MCF 10A (cell line): ENCODE measurements around the gene FOXO4. TPM values are rescaled to one million over a fixed set of nuclear protein-coding genes. Genes with fewer than 3 reads are reported as not detected.

Experiments
- BruUV-seq: library from RNA; stranded (reverse); fragments of 400-500 nt; replicated peaks from 2 replicates; lab custom pipeline; 2021; lab: Mats Ljungman, UMichigan
- CTCF ChIA-PET: fragments of 300-600 bp; sonication (Branson Sonifier 250); formaldehyde crosslinking; extraction: SDS; loops from one replicate; lab custom pipeline; 2021; ENCODE audit warnings: antibody characterized with exemption, inconsistent platforms; lab: Yijun Ruan, JAX
- POLR2A ChIA-PET: fragments of 300-600, 350-650 bp; sonication (Branson Sonifier 250); formaldehyde crosslinking; extraction: SDS; loops from one replicate; lab custom pipeline; 2020; ENCODE audit warnings: antibody characterized with exemption, inconsistent platforms; lab: Yijun Ruan, JAX
- DNase-seq: peaks from one replicate; pipeline ENCODE4 v3.0.0-alpha.2; 2018; ENCODE audit not compliant: unreplicated experiment
- H3K27ac Mint-ChIP-seq: one replicate; pipeline ENCODE4 v1.8.0; 2022; ENCODE audit warnings: mild to moderate bottlenecking, low read depth, mixed read lengths; ENCODE audit not compliant: unreplicated experiment
- H3K27me3 Mint-ChIP-seq: one replicate; pipeline ENCODE4 v1.8.0; 2022; ENCODE audit warnings: mixed read lengths; ENCODE audit not compliant: insufficient read depth, unreplicated experiment
- H3K36me3 Mint-ChIP-seq: one replicate; pipeline ENCODE4 v1.8.0; 2022; ENCODE audit warnings: mild to moderate bottlenecking, moderate library complexity, mixed read lengths; ENCODE audit not compliant: insufficient read depth, unreplicated experiment
- H3K4me1 Mint-ChIP-seq: one replicate; pipeline ENCODE4 v1.8.0; 2022; ENCODE audit warnings: mixed read lengths; ENCODE audit not compliant: insufficient read depth, unreplicated experiment
- H3K4me3 Mint-ChIP-seq: one replicate; pipeline ENCODE4 v1.8.0; 2022; ENCODE audit warnings: mild to moderate bottlenecking, moderate library complexity, mixed read lengths; ENCODE audit not compliant: unreplicated experiment
- H3K9me3 Mint-ChIP-seq: one replicate; pipeline ENCODE4 v1.8.0; 2022; ENCODE audit warnings: mixed read lengths; ENCODE audit not compliant: unreplicated experiment
- CTCF ChIP-seq: fragments of 200-600 bp; IDR thresholded peaks from one replicate; pipeline ENCODE4 v1.8.0; 2022; ENCODE audit warnings: antibody characterized with exemption, mild to moderate bottlenecking; ENCODE audit not compliant: unreplicated experiment
- intact Hi-C: fragments of 100-400 bp; cut with micrococcal nuclease; formaldehyde crosslinking; loops from 2 replicates; pipeline ENCODE4 v1.14.1; 2022
- total RNA-seq: library from RNA; stranded (reverse); gene quantifications from 2 replicates; pipeline ENCODE4 v1.2.3, GENCODE V29; 2022

The FOXO4 gene
- total RNA-seq, 1 experiment from 2014 or later: 6.4 TPM

GRCh38 chrX:71128915-71129765 lies 33.5 kb downstream of the FOXO4 start:
- H3K27me3 Mint-ChIP-seq: peaks cover 68% of the 10 kb centered on the region
- no peak overlapping the region for H3K27ac Mint-ChIP-seq
- no peak overlapping the region for H3K4me3 Mint-ChIP-seq
- peak; percentile 72 for TF ChIP-seq CTCF
- ChIA-PET CTCF (interaction anchor here (0.6 to 2.3 kb wide), 23 partner anchors 9 to 364 kb away, joined by 3 to 14 read pairs (median 4); partner anchors contain the start of gene IL2RG), POLR2A (interaction anchor here (0.6 to 1.0 kb wide), 2 partner anchors 10 to 62 kb away, joined by 3 read pairs; partner anchors contain the start of genes MED12 and SNX12)
- H3K4me1 Mint-ChIP-seq: peaks cover 8% of the 10 kb centered on the region
- DNase-seq: peak; percentile 60
- intact Hi-C loops: loop anchor here (1.0 kb wide), 2 partner anchors 62 to 131 kb away; no protein-coding TSS in a partner anchor
- peaks cover 35% of the 10 kb centered on the region for H3K36me3 Mint-ChIP-seq
- no TSS peak for BruUV-seq
- H3K9me3 Mint-ChIP-seq: no peaks in the 10 kb centered on the region

- DNase-seq: no peak
- BruUV-seq: no TSS peak
- POLR2A ChIA-PET: no interaction called here
- Mint-ChIP-seq H3K27me3 (peaks cover 70% of the 10 kb centered on the region), H3K9me3 (no peaks in the 10 kb centered on the region), H3K4me3 (no peak overlapping the region), H3K4me1 (peaks cover 8% of the 10 kb centered on the region), H3K27ac (peak overlapping the region; percentile 11), H3K36me3 (peaks cover 48% of the 10 kb centered on the region)
- CTCF ChIA-PET: interaction anchor here (0.6 to 0.7 kb wide), 2 partner anchors 90 to 197 kb away, joined by 3 read pairs; no protein-coding TSS in a partner anchor
- intact Hi-C loops: no loop called here
- no peak for TF ChIP-seq CTCF
Observed at GRCh38 chrX:71131510-71131909, 35.9 kb downstream of the FOXO4 start.

GRCh38 chrX:71140440-71140839 lies 44.8 kb downstream of the FOXO4 start:
- POLR2A ChIA-PET: interaction anchor here (1.2 kb wide), 1 partner anchor 23 kb away, joined by 3 read pairs; no protein-coding TSS in a partner anchor
- no peak for DNase-seq
- H3K9me3 Mint-ChIP-seq: no peaks in the 10 kb centered on the region
- no peaks in the 10 kb centered on the region for H3K4me1 Mint-ChIP-seq
- CTCF ChIA-PET: no interaction called here
- H3K27me3 Mint-ChIP-seq: peaks cover 11% of the 10 kb centered on the region
- H3K4me3 Mint-ChIP-seq: no peak overlapping the region
- no peak overlapping the region for H3K27ac Mint-ChIP-seq
- no TSS peak for BruUV-seq
- peaks cover 52% of the 10 kb centered on the region for H3K36me3 Mint-ChIP-seq
- intact Hi-C loops: no loop called here
- TF ChIP-seq CTCF: no peak

GRCh38 chrX:71143508-71143907 lies 47.9 kb downstream of the FOXO4 start:
- CTCF ChIA-PET: interaction anchor here (0.6 to 1.0 kb wide), 3 partner anchors 14 to 1134 kb away, joined by 3 to 4 read pairs (median 3); no protein-coding TSS in a partner anchor

More at GRCh38 chrX:71143508-71143907, 47.9 kb downstream of the FOXO4 start:
- POLR2A ChIA-PET: interaction anchor here (0.6 to 0.7 kb wide), 2 partner anchors 137 to 222 kb away, joined by 3 to 4 read pairs; no protein-coding TSS in a partner anchor
- no peak overlapping the region for H3K27ac Mint-ChIP-seq
- no peaks in the 10 kb centered on the region for H3K9me3 Mint-ChIP-seq
- no peak for DNase-seq
- H3K36me3 Mint-ChIP-seq: peaks cover 31% of the 10 kb centered on the region
- BruUV-seq: no TSS peak
- H3K4me3 Mint-ChIP-seq: no peak overlapping the region
- intact Hi-C loops: no loop called here
- no peak for TF ChIP-seq CTCF
- no peaks in the 10 kb centered on the region for H3K4me1 Mint-ChIP-seq
- H3K27me3 Mint-ChIP-seq: peaks cover 12% of the 10 kb centered on the region
